K562 (cell line): ENCODE data around the gene PPP1CA. TPM values are rescaled to one million over a fixed set of nuclear protein-coding genes. Genes with fewer than 3 reads are reported as not detected.

Source experiments
- CHD4 ChIP-seq: fragments of 200-600 bp; sonication (generic); IDR thresholded peaks from 3 replicates; pipeline ENCODE4 v1.6.1; 2012; ENCODE audit warnings: low read depth, mild to moderate bottlenecking, mixed read lengths, low read length, inconsistent platforms; ENCODE audit not compliant: insufficient read depth, insufficient replicate concordance, poor library complexity, severe bottlenecking
- ESRRA ChIP-seq: fragments of 450-650 bp; IDR thresholded peaks from 2 replicates; pipeline ENCODE4 v1.6.1; 2014; ENCODE audit warnings: low read depth, mild to moderate bottlenecking, moderate library complexity, borderline replicate concordance
- ETV1 ChIP-seq: fragments of 450-650 bp; conservative IDR thresholded peaks from 2 replicates; pipeline ENCODE4 v1.6.1; 2016; ENCODE audit warnings: missing genetic modification characterization, control low read depth, low read depth, missing compliant biosample characterization
- HNRNPLL ChIP-seq: fragments of 200-400 bp; formaldehyde crosslinking; IDR thresholded peaks from 2 replicates; pipeline ENCODE4 v1.6.1; 2017; ENCODE audit warnings: low read length, low read depth, mild to moderate bottlenecking; ENCODE audit not compliant: poor library complexity, severe bottlenecking
- KLF1 ChIP-seq: fragments of 450-650 bp; IDR thresholded peaks from 2 replicates; pipeline ENCODE4 v1.6.1; 2016; ENCODE audit warnings: missing genetic modification characterization, missing compliant biosample characterization
- NUFIP1 ChIP-seq: fragments of 450-650 bp; IDR thresholded peaks from 2 replicates; pipeline ENCODE4 v1.6.1; 2018; ENCODE audit not compliant: partially characterized antibody
- PHF20 ChIP-seq: fragments of 450-650 bp; IDR thresholded peaks from 2 replicates; pipeline ENCODE4 v1.6.1; 2018; ENCODE audit not compliant: partially characterized antibody
- POLR2AphosphoS5 ChIP-seq: IDR thresholded peaks from 2 replicates; pipeline ENCODE4 v1.6.1; 2011; ENCODE audit warnings: mild to moderate bottlenecking, low read depth, low read length, moderate library complexity; ENCODE audit not compliant: control insufficient read depth, insufficient read depth
- RBM22 ChIP-seq: fragments of 200-400 bp; formaldehyde crosslinking; IDR thresholded peaks from 2 replicates; pipeline ENCODE4 v1.6.1; 2018; ENCODE audit warnings: low read length, low read depth; ENCODE audit not compliant: poor library complexity, severe bottlenecking
- ZNF583 ChIP-seq: fragments of 250-450 bp; sonication (Bioruptor Pico); IDR thresholded peaks from 2 replicates; pipeline ENCODE4 v1.4.0; 2020
- polyA plus RNA-seq, 8 experiments: library from polyadenylated mRNA; depleted of rRNA in 4 of 8; stranded (reverse) in 5 of 8; unstranded in 3 of 8; fragments of >200 nt; fragmentation: Nextera tagmentation in 2 of 8; fragmentation: Illumina TruSeq in 1 of 8; extraction: Ambion mirVana in 2 of 8; extraction: Trizol in 1 of 8; gene quantifications; 2 replicates each; pipeline versions ENCODE4 v1.2.1 to v1.2.3, GENCODE V29; 2011 to 2014; ENCODE audit warnings: inconsistent platforms in 1 of 8, missing spikeins in 1 of 8
- total RNA-seq, 7 experiments: library from RNA; depleted of rRNA in 6 of 7; stranded (reverse); fragments of >200 nt in 6 of 7; fragmentation: Illumina TruSeq in 2 of 7; extraction: Trizol in 2 of 7; gene quantifications; 2 replicates each; pipeline versions ENCODE4 v1.2.1 to v1.2.3, GENCODE V29; 2011 to 2021; ENCODE audit warnings: low replicate concordance in 1 of 7
- TF ChIP-seq, protein P1 (sequence below): fragments of 450-650 bp; formaldehyde crosslinking; IDR thresholded peaks from 2 replicates; pipeline ENCODE4 v1.4.0; 2020; ENCODE audit warnings: mild to moderate bottlenecking, mixed read lengths
- TF ChIP-seq, protein P2 (sequence below): fragments of 250-450 bp; sonication (Bioruptor Pico); IDR thresholded peaks from 2 replicates; pipeline ENCODE4 v1.5.0; 2021; ENCODE audit warnings: mild to moderate bottlenecking, borderline replicate concordance
- TF ChIP-seq, protein P3 (sequence below): sonication (generic); formaldehyde crosslinking; IDR thresholded peaks from 2 replicates; pipeline ENCODE4 v1.8.1; 2023; ENCODE audit warnings: mild to moderate bottlenecking, missing genetic modification reagents
- TF ChIP-seq, protein P4 (sequence below): fragments of 250-450 bp; sonication (Bioruptor Pico); IDR thresholded peaks from 2 replicates; pipeline ENCODE4 v1.5.0; 2020; ENCODE audit warnings: mild to moderate bottlenecking, borderline replicate concordance

Gene PPP1CA
- total and polyA plus RNA-seq, 9 of the 15 experiments (the other 6 are each of a cell fraction or from before 2014, with no cell fraction given): 18.2 to 242 (median 188) TPM

DNA sequence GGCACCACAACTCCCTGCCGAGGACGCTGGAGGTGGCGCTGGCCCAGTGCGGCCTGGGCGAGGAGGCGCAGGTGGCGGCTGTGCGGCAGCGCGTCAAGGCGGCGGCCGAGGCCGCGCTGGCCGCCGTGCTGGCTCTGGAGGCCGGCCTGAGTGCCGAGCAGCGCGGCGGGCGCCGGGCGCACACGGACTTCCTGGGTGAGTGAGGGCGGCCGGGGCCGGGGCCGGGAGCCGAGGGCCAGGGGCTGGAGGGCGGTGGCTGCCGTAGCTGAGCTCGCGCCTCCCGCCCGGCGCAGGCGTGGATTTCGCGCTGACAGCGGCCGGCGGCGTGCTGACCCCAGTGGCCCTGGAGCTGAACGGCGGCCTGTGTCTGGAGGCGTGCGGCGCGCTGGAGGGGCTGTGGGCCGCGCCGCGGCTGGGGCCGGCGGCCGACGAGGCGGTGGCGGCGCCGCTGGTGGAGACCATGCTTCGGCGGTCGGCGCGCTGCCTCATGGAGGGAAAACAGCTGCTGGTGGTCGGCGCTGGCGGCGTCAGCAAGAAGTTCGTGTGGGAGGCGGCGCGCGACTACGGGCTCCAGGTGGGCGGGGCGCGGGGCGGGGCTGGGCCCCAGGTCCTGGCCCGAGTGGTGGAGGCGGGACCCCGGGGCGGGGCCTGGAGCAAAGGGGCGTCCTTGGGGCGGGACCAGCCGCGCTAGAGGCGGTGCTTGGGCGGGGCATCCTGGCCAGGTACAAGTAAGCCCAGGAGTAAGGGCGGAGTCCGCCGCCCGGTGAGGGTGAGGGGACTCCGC is 19.2 kb upstream of the PPP1CA start (continued):
- TF ChIP-seq, protein P1, sequence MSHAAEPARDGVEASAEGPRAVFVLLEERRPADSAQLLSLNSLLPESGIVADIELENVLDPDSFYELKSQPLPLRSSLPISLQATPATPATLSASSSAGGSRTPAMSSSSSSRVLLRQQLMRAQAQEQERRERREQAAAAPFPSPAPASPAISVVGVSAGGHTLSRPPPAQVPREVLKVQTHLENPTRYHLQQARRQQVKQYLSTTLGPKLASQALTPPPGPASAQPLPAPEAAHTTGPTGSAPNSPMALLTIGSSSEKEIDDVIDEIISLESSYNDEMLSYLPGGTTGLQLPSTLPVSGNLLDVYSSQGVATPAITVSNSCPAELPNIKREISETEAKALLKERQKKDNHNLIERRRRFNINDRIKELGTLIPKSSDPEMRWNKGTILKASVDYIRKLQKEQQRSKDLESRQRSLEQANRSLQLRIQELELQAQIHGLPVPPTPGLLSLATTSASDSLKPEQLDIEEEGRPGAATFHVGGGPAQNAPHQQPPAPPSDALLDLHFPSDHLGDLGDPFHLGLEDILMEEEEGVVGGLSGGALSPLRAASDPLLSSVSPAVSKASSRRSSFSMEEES (CRISPR knock-in tag): no peak
- TF ChIP-seq, protein P2, sequence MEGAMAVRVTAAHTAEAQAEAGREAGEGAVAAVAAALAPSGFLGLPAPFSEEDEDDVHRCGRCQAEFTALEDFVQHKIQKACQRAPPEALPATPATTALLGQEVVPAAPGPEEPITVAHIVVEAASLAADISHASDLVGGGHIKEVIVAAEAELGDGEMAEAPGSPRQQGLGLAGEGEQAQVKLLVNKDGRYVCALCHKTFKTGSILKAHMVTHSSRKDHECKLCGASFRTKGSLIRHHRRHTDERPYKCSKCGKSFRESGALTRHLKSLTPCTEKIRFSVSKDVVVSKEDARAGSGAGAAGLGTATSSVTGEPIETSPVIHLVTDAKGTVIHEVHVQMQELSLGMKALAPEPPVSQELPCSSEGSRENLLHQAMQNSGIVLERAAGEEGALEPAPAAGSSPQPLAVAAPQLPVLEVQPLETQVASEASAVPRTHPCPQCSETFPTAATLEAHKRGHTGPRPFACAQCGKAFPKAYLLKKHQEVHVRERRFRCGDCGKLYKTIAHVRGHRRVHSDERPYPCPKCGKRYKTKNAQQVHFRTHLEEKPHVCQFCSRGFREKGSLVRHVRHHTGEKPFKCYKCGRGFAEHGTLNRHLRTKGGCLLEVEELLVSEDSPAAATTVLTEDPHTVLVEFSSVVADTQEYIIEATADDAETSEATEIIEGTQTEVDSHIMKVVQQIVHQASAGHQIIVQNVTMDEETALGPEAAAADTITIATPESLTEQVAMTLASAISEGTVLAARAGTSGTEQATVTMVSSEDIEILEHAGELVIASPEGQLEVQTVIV (CRISPR knock-in tag): no peak; the same call in 1 of the 2 replicates
- no peak; the same call in 1 of the 2 replicates for TF ChIP-seq KLF1 (tag)
- no peak for TF ChIP-seq RBM22
- TF ChIP-seq NUFIP1: no peak
- TF ChIP-seq HNRNPLL: peak; percentile 79
- no peak for TF ChIP-seq CHD4
- TF ChIP-seq ZNF583 (CRISPR knock-in tag): no peak
- TF ChIP-seq, protein P3, sequence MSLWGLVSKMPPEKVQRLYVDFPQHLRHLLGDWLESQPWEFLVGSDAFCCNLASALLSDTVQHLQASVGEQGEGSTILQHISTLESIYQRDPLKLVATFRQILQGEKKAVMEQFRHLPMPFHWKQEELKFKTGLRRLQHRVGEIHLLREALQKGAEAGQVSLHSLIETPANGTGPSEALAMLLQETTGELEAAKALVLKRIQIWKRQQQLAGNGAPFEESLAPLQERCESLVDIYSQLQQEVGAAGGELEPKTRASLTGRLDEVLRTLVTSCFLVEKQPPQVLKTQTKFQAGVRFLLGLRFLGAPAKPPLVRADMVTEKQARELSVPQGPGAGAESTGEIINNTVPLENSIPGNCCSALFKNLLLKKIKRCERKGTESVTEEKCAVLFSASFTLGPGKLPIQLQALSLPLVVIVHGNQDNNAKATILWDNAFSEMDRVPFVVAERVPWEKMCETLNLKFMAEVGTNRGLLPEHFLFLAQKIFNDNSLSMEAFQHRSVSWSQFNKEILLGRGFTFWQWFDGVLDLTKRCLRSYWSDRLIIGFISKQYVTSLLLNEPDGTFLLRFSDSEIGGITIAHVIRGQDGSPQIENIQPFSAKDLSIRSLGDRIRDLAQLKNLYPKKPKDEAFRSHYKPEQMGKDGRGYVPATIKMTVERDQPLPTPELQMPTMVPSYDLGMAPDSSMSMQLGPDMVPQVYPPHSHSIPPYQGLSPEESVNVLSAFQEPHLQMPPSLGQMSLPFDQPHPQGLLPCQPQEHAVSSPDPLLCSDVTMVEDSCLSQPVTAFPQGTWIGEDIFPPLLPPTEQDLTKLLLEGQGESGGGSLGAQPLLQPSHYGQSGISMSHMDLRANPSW: 0 out of 2 replicates have a peak, but pooled peaks have one; percentile 47
- 0 out of 2 replicates have a peak, but pooled peaks have one; percentile 31 for TF ChIP-seq ESRRA
- no peak for TF ChIP-seq PHF20
- TF ChIP-seq, protein P4, sequence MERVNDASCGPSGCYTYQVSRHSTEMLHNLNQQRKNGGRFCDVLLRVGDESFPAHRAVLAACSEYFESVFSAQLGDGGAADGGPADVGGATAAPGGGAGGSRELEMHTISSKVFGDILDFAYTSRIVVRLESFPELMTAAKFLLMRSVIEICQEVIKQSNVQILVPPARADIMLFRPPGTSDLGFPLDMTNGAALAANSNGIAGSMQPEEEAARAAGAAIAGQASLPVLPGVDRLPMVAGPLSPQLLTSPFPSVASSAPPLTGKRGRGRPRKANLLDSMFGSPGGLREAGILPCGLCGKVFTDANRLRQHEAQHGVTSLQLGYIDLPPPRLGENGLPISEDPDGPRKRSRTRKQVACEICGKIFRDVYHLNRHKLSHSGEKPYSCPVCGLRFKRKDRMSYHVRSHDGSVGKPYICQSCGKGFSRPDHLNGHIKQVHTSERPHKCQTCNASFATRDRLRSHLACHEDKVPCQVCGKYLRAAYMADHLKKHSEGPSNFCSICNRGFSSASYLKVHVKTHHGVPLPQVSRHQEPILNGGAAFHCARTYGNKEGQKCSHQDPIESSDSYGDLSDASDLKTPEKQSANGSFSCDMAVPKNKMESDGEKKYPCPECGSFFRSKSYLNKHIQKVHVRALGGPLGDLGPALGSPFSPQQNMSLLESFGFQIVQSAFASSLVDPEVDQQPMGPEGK (CRISPR knock-in tag): no peak
- no peak for TF ChIP-seq ETV1 (tag)
- peak; percentile 58; the same call in 1 of the 2 replicates for TF ChIP-seq POLR2AphosphoS5
